A673 (cell line): ENCODE results near the gene SGSM1.

Source experiments
- EZH2 ChIP-seq: fragments of 200-600 bp; sonication (generic); IDR thresholded peaks from 2 replicates; pipeline ENCODE4 v1.6.1; 2017; ENCODE audit warnings: borderline replicate concordance, low read depth, mild to moderate bottlenecking, mixed read lengths, antibody characterized with exemption, low read length; ENCODE audit not compliant: poor library complexity, severe bottlenecking
- TF ChIP-seq, protein P1 (sequence below): fragments of 300-800, 200-600 bp; sonication (generic); conservative IDR thresholded peaks from 2 replicates; pipeline ENCODE4 v1.5.1; 2017; ENCODE audit warnings: low read depth, mild to moderate bottlenecking, antibody characterized with exemption, low read length, moderate library complexity, mixed read lengths

DNA sequence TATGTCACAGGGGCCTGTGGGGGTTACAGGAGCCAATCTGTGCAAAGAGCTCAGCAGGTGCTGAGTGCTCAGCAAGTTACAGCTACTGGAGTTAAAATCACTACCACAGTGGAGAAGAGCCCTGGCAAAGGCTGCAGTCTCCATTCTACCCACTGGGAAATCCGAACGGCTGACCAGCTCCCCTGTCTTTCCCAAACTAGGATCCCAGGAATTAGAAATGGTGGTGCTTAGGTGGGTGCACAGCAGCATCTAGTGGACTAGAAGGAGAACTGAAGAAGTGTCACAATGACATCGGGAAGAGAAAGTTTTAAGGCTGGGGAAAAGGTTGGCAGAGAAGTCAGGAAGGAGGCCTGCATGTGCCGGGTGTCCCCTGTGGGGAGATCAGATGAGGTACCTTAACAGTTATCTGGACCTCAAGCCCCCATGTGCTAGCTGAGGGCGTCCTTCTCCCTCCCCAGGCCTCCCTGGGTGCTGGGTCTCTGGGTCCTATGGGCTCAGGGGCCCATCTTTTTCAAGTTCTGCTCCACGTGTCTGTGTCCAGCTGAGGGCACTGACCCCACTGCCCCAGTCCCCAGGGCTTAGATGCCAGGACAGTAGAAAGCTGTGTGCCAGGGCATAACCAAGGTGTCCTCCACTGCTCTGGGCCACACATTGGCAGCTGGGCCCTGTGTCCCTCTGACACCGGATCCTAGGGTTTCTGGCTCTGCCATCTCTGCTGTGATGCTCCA is 33.4 kb upstream of the SGSM1 start:
- TF ChIP-seq, protein P1, sequence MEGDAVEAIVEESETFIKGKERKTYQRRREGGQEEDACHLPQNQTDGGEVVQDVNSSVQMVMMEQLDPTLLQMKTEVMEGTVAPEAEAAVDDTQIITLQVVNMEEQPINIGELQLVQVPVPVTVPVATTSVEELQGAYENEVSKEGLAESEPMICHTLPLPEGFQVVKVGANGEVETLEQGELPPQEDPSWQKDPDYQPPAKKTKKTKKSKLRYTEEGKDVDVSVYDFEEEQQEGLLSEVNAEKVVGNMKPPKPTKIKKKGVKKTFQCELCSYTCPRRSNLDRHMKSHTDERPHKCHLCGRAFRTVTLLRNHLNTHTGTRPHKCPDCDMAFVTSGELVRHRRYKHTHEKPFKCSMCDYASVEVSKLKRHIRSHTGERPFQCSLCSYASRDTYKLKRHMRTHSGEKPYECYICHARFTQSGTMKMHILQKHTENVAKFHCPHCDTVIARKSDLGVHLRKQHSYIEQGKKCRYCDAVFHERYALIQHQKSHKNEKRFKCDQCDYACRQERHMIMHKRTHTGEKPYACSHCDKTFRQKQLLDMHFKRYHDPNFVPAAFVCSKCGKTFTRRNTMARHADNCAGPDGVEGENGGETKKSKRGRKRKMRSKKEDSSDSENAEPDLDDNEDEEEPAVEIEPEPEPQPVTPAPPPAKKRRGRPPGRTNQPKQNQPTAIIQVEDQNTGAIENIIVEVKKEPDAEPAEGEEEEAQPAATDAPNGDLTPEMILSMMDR, result peak; percentile 61
- TF ChIP-seq EZH2, result no peak
